ENCODE measurements around the gene YOD1. TPM values are rescaled to one million over a fixed set of nuclear protein-coding genes. Genes with fewer than 3 reads are reported as not detected.

Gene YOD1
- total and polyA plus RNA-seq, 2 of the 4 experiments (the other 2 are of a cell fraction), result 1.8 to 5.4 TPM

- Histone ChIP-seq H4K5ac (ENCODE audit: low read depth, low read length) (no peak overlapping the region), H3K9me1 (ENCODE audit: insufficient read depth, low read length) (peaks cover 7% of the 10 kb centered on the region), H3K27ac (ENCODE audit: insufficient read depth, low read length) (no peak overlapping the region), H2BK5ac (ENCODE audit: low read depth, low read length, poor library complexity, severe bottlenecking) (no peak overlapping the region), H3K79me1 (ENCODE audit: low read depth in 1 of 2, low read length in 2 of 2) (peaks cover 1 to 15% of the 10 kb centered on the region in 2 experiments; a peak in 3 of 4 replicates), H2BK15ac (ENCODE audit: low read depth, low read length) (no peak overlapping the region), H2AK5ac (ENCODE audit: low read depth, low read length) (no peak overlapping the region), H3K27me3 (ENCODE audit: control insufficient read depth, insufficient read depth, low read length) (peaks cover 7% of the 10 kb centered on the region), H3K4me1 (ENCODE audit: control insufficient read depth, insufficient read depth, low read length) (peaks cover 2% of the 10 kb centered on the region; the same call in 1 of the 2 replicates), H3K36me3 (ENCODE audit: control insufficient read depth, insufficient read depth, low read length) (no peaks in the 10 kb centered on the region), H2AFZ (replicated peaks; ENCODE audit: low read length, poor library complexity) (no peak overlapping the region), H3K23ac (ENCODE audit: low read depth, low read length) (no peak overlapping the region), H3K18ac (ENCODE audit: low read depth, low read length) (no peak overlapping the region), H4K8ac (ENCODE audit: low read depth in 2 of 2, low read length in 2 of 2) (no peak overlapping the region), H3K4me2 (ENCODE audit: low read depth, low read length) (no peak overlapping the region), H3K14ac (replicated peaks; ENCODE audit: low read depth, low read length) (no peak overlapping the region), H2BK120ac (ENCODE audit: low read depth, low read length) (no peak overlapping the region), H2BK20ac (ENCODE audit: low read depth, low read length) (no peak overlapping the region), H4K91ac (ENCODE audit: insufficient read depth, low read depth, low read length) (no peak overlapping the region), H3K9me3 (ENCODE audit: control insufficient read depth, insufficient read depth, low read length) (no peaks in the 10 kb centered on the region), H4K20me1 (ENCODE audit: insufficient read depth, low read length) (peaks cover 3% of the 10 kb centered on the region; the same call in 1 of the 2 replicates), H3K9ac (ENCODE audit: low read depth, low read length) (no peak overlapping the region), H3K56ac (ENCODE audit: extremely low read depth, insufficient read depth, low read length) (no peak overlapping the region), H2AK9ac (replicated peaks; ENCODE audit: low read depth, low read length, poor library complexity) (no peak overlapping the region), H3K4me3 (ENCODE audit: insufficient read depth, low read depth, low read length) (no peak overlapping the region), H3K4ac (ENCODE audit: low read depth, low read length) (no peak overlapping the region)
- no CpG with 5 or more reads among the region's 2 CpGs for WGBS, 2 experiments (ENCODE audit: extremely low coverage in 2 of 2, insufficient read length in 1 of 2)
- in situ Hi-C loops (cut with MboI; ENCODE audit: low sequenced_read_pairs) (no loop called here), intact Hi-C loops (cut with micrococcal nuclease) (no loop called here), dilution Hi-C loops (cut with HindIII; ENCODE audit: low sequenced_read_pairs, unreplicated experiment) (no loop called here)
- no peak for ATAC-seq (ENCODE audit: low read depth)
- TF ChIP-seq BHLHE40 (IDR thresholded peaks at IDR 0.05; ENCODE audit: low read depth, low read length), result no peak
- TF ChIP-seq MAFK (IDR thresholded peaks at IDR 0.05; ENCODE audit: low read depth, low read length), result no peak
- TF ChIP-seq MAZ (IDR thresholded peaks at IDR 0.05; ENCODE audit: borderline replicate concordance, low read depth, low read length), result no peak
- no peak for TF ChIP-seq FOS (IDR thresholded peaks at IDR 0.05; ENCODE audit: low read depth, low read length)
- no peak for TF ChIP-seq CHD1 (IDR thresholded peaks at IDR 0.05; ENCODE audit: low read depth, low read length)
- TF ChIP-seq CTCF (conservative IDR thresholded peaks at IDR 0.05; ENCODE audit: low read depth, low read length), result no peak
- no peak for TF ChIP-seq NFE2L2 (IDR thresholded peaks at IDR 0.05; ENCODE audit: low read depth, low read length)
- no peak for TF ChIP-seq RCOR1 (IDR thresholded peaks at IDR 0.05; ENCODE audit: insufficient replicate concordance, low read length)
- TF ChIP-seq USF2 (IDR thresholded peaks at IDR 0.05; ENCODE audit: low read depth, low read length), result no peak
- TF ChIP-seq POLR2A (IDR thresholded peaks at IDR 0.05; ENCODE audit: low read depth, low read length), result no peak
- TF ChIP-seq CEBPB (IDR thresholded peaks at IDR 0.05; ENCODE audit: low read depth, low read length), result no peak
- no peak for TF ChIP-seq MXI1 (IDR thresholded peaks at IDR 0.05; ENCODE audit: borderline replicate concordance, low read depth, low read length)
- no peak for TF ChIP-seq SMC3 (IDR thresholded peaks at IDR 0.05; ENCODE audit: low read depth, low read length)
- no peak for TF ChIP-seq ELK1 (IDR thresholded peaks at IDR 0.05; ENCODE audit: borderline replicate concordance, low read depth, low read length)
- TF ChIP-seq RAD21 (IDR thresholded peaks at IDR 0.05; ENCODE audit: low read length), result no peak
- no peak for TF ChIP-seq RFX5 (IDR thresholded peaks at IDR 0.05; ENCODE audit: low read depth, low read length)
- ChIA-PET CTCF (no interaction called here), POLR2A (ENCODE audit: unreplicated experiment) (no interaction called here)
- no TSS peak for BruUV-seq (replicated peaks)
- DNase-seq, result no peak
These were observed 3.5 kb upstream of the YOD1 start for GRCh38 chr1:207054491-207054890.

Data from IMR-90 (cell line).